K562 (cell line): Measurements from ENCODE around the gene RAB31. TPM values are rescaled to one million over a fixed set of nuclear protein-coding genes. Genes with fewer than 3 reads are reported as not detected.

Experiments
- ATAC-seq: fragments of 200-7000 bp; cut with Tn5 transposase; 3 replicates; pipeline ENCODE4 v1.9.1; 2020; ENCODE audit warnings: moderate library complexity
- BruUV-seq: library from RNA; stranded (reverse); fragments of 400-500 nt; replicated peaks from 2 replicates; lab custom pipeline; 2021; lab: Mats Ljungman, UMichigan
- CTCF ChIA-PET: fragments of 300-600 bp; formaldehyde crosslinking; extraction: SDS; loops from one replicate; lab custom pipeline; 2021; ENCODE audit warnings: low intra/inter-chr PET ratio; lab: Yijun Ruan, JAX
- POLR2A ChIA-PET: fragments of 300-600, 350-650 bp; sonication (Branson Sonifier 250); formaldehyde crosslinking; extraction: SDS; loops from one replicate; lab custom pipeline; 2021; ENCODE audit warnings: antibody characterized with exemption, inconsistent platforms; lab: Yijun Ruan, JAX
- DNase-seq, 4 experiments: peaks; one replicate each; pipeline versions ENCODE4 v3.0.0 to v3.0.0-alpha.2; 2011 to 2018; ENCODE audit warnings: low spot score in 3 of 4, mixed read lengths in 3 of 4; ENCODE audit errors: extremely low read depth in 1 of 4
- FAIRE-seq: peaks from 2 replicates; lab custom pipeline; 2011; peaks lifted over from hg19 to GRCh38; lab: Jason Lieb, UNC
- H2AFZ ChIP-seq: 2 replicates; pipeline ENCODE4 v1.6.0; 2011; ENCODE audit warnings: low read depth, low read length, control low read depth, inconsistent platforms
- H3K27ac ChIP-seq: fragments of 200-600 bp; 3 replicates; pipeline ENCODE4 v1.8.0; 2011; ENCODE audit warnings: low read depth, mild to moderate bottlenecking, control low read depth, inconsistent platforms, low read length, moderate library complexity, mixed read lengths; ENCODE audit errors: extremely low read depth
- H3K27me3 ChIP-seq, 2 experiments: fragments of 300-600 bp in 1 of 2; 2 replicates in 1 of 2; 3 replicates in 1 of 2; pipeline versions ENCODE4 v1.6.0 to v1.8.0; 2011; ENCODE audit warnings: inconsistent platforms in 2 of 2, low read length in 2 of 2, mild to moderate bottlenecking in 1 of 2, mixed read lengths in 1 of 2, moderate library complexity in 1 of 2; ENCODE audit not compliant: control insufficient read depth in 2 of 2, insufficient read depth in 2 of 2
- H3K36me3 ChIP-seq: fragments of 300-600 bp; 3 replicates; pipeline ENCODE4 v1.8.0; 2011; ENCODE audit warnings: mild to moderate bottlenecking, low read length, inconsistent platforms; ENCODE audit not compliant: control insufficient read depth, insufficient read depth
- H3K4me1 ChIP-seq, 2 experiments: fragments of 200-600 bp in 1 of 2; replicated peaks in 1 of 2; 2 replicates in 1 of 2; 3 replicates in 1 of 2; pipeline versions ENCODE4 v1.5.1 to v1.8.0; 2011; ENCODE audit warnings: inconsistent platforms in 2 of 2, low read length in 2 of 2, mild to moderate bottlenecking in 1 of 2, mixed read lengths in 1 of 2, moderate library complexity in 1 of 2; ENCODE audit not compliant: control insufficient read depth in 2 of 2, insufficient read depth in 2 of 2
- H3K4me2 ChIP-seq: 2 replicates; pipeline ENCODE4 v1.6.1; 2011; ENCODE audit warnings: low read length, control low read depth, inconsistent platforms, mixed read lengths; ENCODE audit not compliant: insufficient read depth
- H3K4me3 ChIP-seq: fragments of 200-600 bp; sonication (generic), shearing (Covaris generic); 2 replicates; pipeline ENCODE4 v1.5.1; 2016; ENCODE audit warnings: control low read depth, inconsistent platforms
- H3K79me2 ChIP-seq: fragments of 200-600 bp; 3 replicates; pipeline ENCODE4 v1.8.0; 2011; ENCODE audit warnings: low read length, inconsistent platforms; ENCODE audit not compliant: control insufficient read depth, insufficient read depth
- H3K9ac ChIP-seq, 2 experiments: 2 replicates each; pipeline versions ENCODE4 v1.6.0 to v1.6.1; 2011; ENCODE audit warnings: low read depth in 2 of 2, low read length in 2 of 2, control low read depth in 1 of 2, inconsistent platforms in 1 of 2, mild to moderate bottlenecking in 1 of 2, mixed read lengths in 1 of 2; ENCODE audit not compliant: insufficient read depth in 1 of 2
- H3K9me1 ChIP-seq: one replicate; pipeline ENCODE4 v1.6.0; 2011; ENCODE audit warnings: inconsistent platforms, mild to moderate bottlenecking, low read length, moderate library complexity; ENCODE audit not compliant: control insufficient read depth, insufficient read depth
- H3K9me3 ChIP-seq: replicated peaks from 2 replicates; pipeline ENCODE4 v1.5.1; 2011; ENCODE audit warnings: low read depth, low read length, inconsistent platforms; ENCODE audit not compliant: control insufficient read depth, insufficient read depth
- H4K20me1 ChIP-seq: replicated peaks from 2 replicates; pipeline ENCODE4 v1.6.1; 2011; ENCODE audit warnings: low read length, inconsistent platforms, mixed read lengths; ENCODE audit not compliant: control insufficient read depth, insufficient read depth
- CXXC5 ChIP-seq: fragments of 250-450 bp; sonication (Bioruptor Pico); IDR thresholded peaks from 2 replicates; pipeline ENCODE4 v1.8.0; 2022; ENCODE audit warnings: inconsistent platforms, mild to moderate bottlenecking, moderate library complexity
- NFRKB ChIP-seq: fragments of 450-650 bp; IDR thresholded peaks from 2 replicates; pipeline ENCODE4 v1.6.1; 2016; ENCODE audit warnings: low read depth
- WGBS: fragments of 100-300 bp; shearing (Covaris generic); methylation state at CpG from one replicate; pipeline ENCODE4 v1.1.6; 2016; ENCODE audit warnings: low coverage, mixed read lengths; ENCODE audit not compliant: insufficient coverage; ENCODE audit errors: missing lambda C conversion rate; 5-methylcytosine and 5-hydroxymethylcytosine counted together
- in situ Hi-C: fragments of 300-500 bp; cut with MboI; formaldehyde crosslinking; loops from 4 replicates; pipeline ENCODE4 v1.15.0; 2018; ENCODE audit warnings: inconsistent platforms, mixed read lengths
- intact Hi-C: fragments of 100-400 bp; cut with micrococcal nuclease; formaldehyde crosslinking; loops from 2 replicates; pipeline ENCODE4 v1.14.2; 2022
- polyA plus RNA-seq, 8 experiments: library from polyadenylated mRNA; depleted of rRNA in 4 of 8; stranded (reverse) in 5 of 8; unstranded in 3 of 8; fragments of >200 nt; fragmentation: Nextera tagmentation in 2 of 8; fragmentation: Illumina TruSeq in 1 of 8; extraction: Ambion mirVana in 2 of 8; extraction: Trizol in 1 of 8; gene quantifications; 2 replicates each; pipeline versions ENCODE4 v1.2.1 to v1.2.3, GENCODE V29; 2011 to 2014; ENCODE audit warnings: inconsistent platforms in 1 of 8, missing spikeins in 1 of 8
- total RNA-seq, 7 experiments: library from RNA; depleted of rRNA in 6 of 7; stranded (reverse); fragments of >200 nt in 6 of 7; fragmentation: Illumina TruSeq in 2 of 7; extraction: Trizol in 2 of 7; gene quantifications; 2 replicates each; pipeline versions ENCODE4 v1.2.1 to v1.2.3, GENCODE V29; 2011 to 2021; ENCODE audit warnings: low replicate concordance in 1 of 7
- TF ChIP-seq, protein P1 (sequence below): fragments of 250-450 bp; sonication (Bioruptor Pico); IDR thresholded peaks from 2 replicates; pipeline ENCODE4 v1.4.0; 2020
- TF ChIP-seq, protein P2 (sequence below), 2 experiments: fragments of 200-800 bp in 1 of 2; sonication (Bioruptor generic) in 1 of 2; sonication (generic) in 1 of 2; formaldehyde crosslinking in 1 of 2; IDR thresholded peaks in 1 of 2; conservative IDR thresholded peaks in 1 of 2; 2 replicates each; pipeline versions ENCODE4 v1.5.0 to v1.6.1; 2016 to 2020; ENCODE audit warnings: missing compliant biosample characterization in 1 of 2, missing genetic modification characterization in 1 of 2, missing genetic modification reagents in 1 of 2
- TF ChIP-seq, protein P3 (sequence below): fragments of 450-650 bp; IDR thresholded peaks from 2 replicates; pipeline ENCODE4 v1.6.1; 2016; ENCODE audit warnings: mild to moderate bottlenecking, moderate library complexity

RAB31 gene
- total and polyA plus RNA-seq, 9 of the 15 experiments (the other 6 are each of a cell fraction or from before 2014, with no cell fraction given): 20.7 to 70.4 (median 41.3) TPM

DNA sequence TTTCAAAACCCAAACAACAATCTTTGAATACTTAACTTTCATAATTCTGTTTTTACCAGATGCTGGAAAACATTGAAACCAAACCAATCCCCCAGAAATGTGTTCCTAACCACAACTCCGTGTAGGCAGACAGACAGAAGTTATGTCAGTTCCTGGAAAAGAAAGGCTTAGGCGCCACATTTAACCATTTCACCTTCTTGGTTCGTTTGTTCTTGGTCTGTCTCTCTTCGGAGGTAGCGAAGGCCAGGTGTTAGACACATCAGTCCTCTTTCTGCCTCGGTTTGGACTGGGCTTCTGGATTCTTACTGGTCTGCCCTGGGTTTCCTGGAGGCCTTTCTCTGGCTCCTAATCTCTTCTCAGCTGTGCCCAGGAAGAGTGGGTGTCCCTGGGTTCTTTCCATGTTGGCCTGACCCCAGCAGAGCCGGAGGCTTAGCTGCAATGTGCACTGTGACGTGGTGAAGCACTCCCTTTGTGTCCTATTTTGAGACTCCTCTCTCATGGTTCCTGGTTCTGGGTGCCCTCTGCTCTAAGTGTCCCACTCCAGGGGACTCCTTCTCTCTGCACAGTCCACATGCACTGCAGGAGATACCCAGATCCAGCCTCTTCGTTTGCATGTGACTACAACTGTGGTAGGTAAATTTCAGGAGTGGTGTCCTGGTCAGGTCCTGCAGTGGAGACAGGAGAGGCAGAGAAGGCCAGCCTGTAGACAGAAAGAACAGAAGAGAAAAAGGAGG is 23.1 kb upstream of the RAB31 start:
- ATAC-seq (peak; percentile 57), DNase-seq (peak in 1 of 4 experiments; percentile 66), FAIRE-seq (peak; percentile 32)
- Histone ChIP-seq H3K9ac (peak overlapping the region; percentile 72 to 82; a peak in 3 of 4 replicates), H3K4me1 (peaks cover 10 to 52% of the 10 kb centered on the region in 2 experiments; a peak in 4 of 5 replicates), H3K79me2 (no peaks in the 10 kb centered on the region), H3K27me3 (no peaks in the 10 kb centered on the region), H3K27ac (peak overlapping the region; percentile 81), H3K36me3 (no peaks in the 10 kb centered on the region), H3K4me3 (no peak overlapping the region), H4K20me1 (no peaks in the 10 kb centered on the region), H3K9me3 (no peaks in the 10 kb centered on the region), H3K9me1 (no peaks in the 10 kb centered on the region), H2AFZ (peak overlapping the region; percentile 98), H3K4me2 (peak overlapping the region; percentile 74)
- BruUV-seq: no TSS peak
- POLR2A ChIA-PET: interaction anchor here (0.6 to 1.3 kb wide), 7 partner anchors 10 to 247 kb away, joined by 3 to 6 read pairs (median 3); no protein-coding TSS in a partner anchor
- intact Hi-C loops (loop anchor here (1.0 to 10.0 kb wide), 6 partner anchors 86 to 282 kb away; partner anchors contain the start of gene VAPA), in situ Hi-C loops (no loop called here)
- CTCF ChIA-PET: interaction anchor here (0.7 to 1.2 kb wide), 2 partner anchors 21 to 86 kb away, joined by 3 read pairs; no protein-coding TSS in a partner anchor
- 11% methylated on average over 9 of the region's 9 CpGs for WGBS
- TF ChIP-seq CXXC5 (peak; percentile 69), NFRKB (peak; percentile 79)
- TF ChIP-seq, protein P1, sequence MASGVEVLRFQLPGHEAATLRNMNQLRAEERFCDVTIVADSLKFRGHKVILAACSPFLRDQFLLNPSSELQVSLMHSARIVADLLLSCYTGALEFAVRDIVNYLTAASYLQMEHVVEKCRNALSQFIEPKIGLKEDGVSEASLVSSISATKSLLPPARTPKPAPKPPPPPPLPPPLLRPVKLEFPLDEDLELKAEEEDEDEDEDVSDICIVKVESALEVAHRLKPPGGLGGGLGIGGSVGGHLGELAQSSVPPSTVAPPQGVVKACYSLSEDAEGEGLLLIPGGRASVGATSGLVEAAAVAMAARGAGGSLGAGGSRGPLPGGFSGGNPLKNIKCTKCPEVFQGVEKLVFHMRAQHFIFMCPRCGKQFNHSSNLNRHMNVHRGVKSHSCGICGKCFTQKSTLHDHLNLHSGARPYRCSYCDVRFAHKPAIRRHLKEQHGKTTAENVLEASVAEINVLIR (CRISPR knock-in tag): peak; percentile 36; the same call in 1 of the 2 replicates
- TF ChIP-seq, protein P2, sequence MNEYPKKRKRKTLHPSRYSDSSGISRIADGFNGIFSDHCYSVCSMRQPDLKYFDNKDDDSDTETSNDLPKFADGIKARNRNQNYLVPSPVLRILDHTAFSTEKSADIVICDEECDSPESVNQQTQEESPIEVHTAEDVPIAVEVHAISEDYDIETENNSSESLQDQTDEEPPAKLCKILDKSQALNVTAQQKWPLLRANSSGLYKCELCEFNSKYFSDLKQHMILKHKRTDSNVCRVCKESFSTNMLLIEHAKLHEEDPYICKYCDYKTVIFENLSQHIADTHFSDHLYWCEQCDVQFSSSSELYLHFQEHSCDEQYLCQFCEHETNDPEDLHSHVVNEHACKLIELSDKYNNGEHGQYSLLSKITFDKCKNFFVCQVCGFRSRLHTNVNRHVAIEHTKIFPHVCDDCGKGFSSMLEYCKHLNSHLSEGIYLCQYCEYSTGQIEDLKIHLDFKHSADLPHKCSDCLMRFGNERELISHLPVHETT (CRISPR knock-in tag; conservative IDR thresholded peaks at IDR 0.05 in 1 of 2, IDR thresholded peaks at IDR 0.05 in 1 of 2): peak in 1 of 2 experiments; percentile 18; a peak in 1 of 4 replicates
- TF ChIP-seq, protein P3, sequence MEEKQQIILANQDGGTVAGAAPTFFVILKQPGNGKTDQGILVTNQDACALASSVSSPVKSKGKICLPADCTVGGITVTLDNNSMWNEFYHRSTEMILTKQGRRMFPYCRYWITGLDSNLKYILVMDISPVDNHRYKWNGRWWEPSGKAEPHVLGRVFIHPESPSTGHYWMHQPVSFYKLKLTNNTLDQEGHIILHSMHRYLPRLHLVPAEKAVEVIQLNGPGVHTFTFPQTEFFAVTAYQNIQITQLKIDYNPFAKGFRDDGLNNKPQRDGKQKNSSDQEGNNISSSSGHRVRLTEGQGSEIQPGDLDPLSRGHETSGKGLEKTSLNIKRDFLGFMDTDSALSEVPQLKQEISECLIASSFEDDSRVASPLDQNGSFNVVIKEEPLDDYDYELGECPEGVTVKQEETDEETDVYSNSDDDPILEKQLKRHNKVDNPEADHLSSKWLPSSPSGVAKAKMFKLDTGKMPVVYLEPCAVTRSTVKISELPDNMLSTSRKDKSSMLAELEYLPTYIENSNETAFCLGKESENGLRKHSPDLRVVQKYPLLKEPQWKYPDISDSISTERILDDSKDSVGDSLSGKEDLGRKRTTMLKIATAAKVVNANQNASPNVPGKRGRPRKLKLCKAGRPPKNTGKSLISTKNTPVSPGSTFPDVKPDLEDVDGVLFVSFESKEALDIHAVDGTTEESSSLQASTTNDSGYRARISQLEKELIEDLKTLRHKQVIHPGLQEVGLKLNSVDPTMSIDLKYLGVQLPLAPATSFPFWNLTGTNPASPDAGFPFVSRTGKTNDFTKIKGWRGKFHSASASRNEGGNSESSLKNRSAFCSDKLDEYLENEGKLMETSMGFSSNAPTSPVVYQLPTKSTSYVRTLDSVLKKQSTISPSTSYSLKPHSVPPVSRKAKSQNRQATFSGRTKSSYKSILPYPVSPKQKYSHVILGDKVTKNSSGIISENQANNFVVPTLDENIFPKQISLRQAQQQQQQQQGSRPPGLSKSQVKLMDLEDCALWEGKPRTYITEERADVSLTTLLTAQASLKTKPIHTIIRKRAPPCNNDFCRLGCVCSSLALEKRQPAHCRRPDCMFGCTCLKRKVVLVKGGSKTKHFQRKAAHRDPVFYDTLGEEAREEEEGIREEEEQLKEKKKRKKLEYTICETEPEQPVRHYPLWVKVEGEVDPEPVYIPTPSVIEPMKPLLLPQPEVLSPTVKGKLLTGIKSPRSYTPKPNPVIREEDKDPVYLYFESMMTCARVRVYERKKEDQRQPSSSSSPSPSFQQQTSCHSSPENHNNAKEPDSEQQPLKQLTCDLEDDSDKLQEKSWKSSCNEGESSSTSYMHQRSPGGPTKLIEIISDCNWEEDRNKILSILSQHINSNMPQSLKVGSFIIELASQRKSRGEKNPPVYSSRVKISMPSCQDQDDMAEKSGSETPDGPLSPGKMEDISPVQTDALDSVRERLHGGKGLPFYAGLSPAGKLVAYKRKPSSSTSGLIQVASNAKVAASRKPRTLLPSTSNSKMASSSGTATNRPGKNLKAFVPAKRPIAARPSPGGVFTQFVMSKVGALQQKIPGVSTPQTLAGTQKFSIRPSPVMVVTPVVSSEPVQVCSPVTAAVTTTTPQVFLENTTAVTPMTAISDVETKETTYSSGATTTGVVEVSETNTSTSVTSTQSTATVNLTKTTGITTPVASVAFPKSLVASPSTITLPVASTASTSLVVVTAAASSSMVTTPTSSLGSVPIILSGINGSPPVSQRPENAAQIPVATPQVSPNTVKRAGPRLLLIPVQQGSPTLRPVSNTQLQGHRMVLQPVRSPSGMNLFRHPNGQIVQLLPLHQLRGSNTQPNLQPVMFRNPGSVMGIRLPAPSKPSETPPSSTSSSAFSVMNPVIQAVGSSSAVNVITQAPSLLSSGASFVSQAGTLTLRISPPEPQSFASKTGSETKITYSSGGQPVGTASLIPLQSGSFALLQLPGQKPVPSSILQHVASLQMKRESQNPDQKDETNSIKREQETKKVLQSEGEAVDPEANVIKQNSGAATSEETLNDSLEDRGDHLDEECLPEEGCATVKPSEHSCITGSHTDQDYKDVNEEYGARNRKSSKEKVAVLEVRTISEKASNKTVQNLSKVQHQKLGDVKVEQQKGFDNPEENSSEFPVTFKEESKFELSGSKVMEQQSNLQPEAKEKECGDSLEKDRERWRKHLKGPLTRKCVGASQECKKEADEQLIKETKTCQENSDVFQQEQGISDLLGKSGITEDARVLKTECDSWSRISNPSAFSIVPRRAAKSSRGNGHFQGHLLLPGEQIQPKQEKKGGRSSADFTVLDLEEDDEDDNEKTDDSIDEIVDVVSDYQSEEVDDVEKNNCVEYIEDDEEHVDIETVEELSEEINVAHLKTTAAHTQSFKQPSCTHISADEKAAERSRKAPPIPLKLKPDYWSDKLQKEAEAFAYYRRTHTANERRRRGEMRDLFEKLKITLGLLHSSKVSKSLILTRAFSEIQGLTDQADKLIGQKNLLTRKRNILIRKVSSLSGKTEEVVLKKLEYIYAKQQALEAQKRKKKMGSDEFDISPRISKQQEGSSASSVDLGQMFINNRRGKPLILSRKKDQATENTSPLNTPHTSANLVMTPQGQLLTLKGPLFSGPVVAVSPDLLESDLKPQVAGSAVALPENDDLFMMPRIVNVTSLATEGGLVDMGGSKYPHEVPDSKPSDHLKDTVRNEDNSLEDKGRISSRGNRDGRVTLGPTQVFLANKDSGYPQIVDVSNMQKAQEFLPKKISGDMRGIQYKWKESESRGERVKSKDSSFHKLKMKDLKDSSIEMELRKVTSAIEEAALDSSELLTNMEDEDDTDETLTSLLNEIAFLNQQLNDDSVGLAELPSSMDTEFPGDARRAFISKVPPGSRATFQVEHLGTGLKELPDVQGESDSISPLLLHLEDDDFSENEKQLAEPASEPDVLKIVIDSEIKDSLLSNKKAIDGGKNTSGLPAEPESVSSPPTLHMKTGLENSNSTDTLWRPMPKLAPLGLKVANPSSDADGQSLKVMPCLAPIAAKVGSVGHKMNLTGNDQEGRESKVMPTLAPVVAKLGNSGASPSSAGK: peak; percentile 80
